Hepatocyte (in vitro differentiated cells): Measurements from ENCODE around the gene NOC2L.

Experiments used
- CTCF ChIP-seq: fragments of 200-600 bp; sonication (generic); IDR thresholded peaks from 2 replicates; pipeline ENCODE4 v1.5.1; 2016; ENCODE audit warnings: antibody characterized with exemption, mild to moderate bottlenecking; ENCODE audit not compliant: poor library complexity
- EZH2 ChIP-seq: fragments of 200-600 bp; sonication (generic); IDR thresholded peaks from 2 replicates; pipeline ENCODE4 v1.6.1; 2016; ENCODE audit warnings: antibody characterized with exemption, mild to moderate bottlenecking, borderline replicate concordance
- EZH2phosphoT487 ChIP-seq: fragments of 200-600 bp; sonication (generic); IDR thresholded peaks from one replicate; pipeline ENCODE4 v1.6.1; 2018; ENCODE audit warnings: antibody characterized with exemption, mild to moderate bottlenecking, low read depth, moderate library complexity; ENCODE audit not compliant: unreplicated experiment, severe bottlenecking

DNA sequence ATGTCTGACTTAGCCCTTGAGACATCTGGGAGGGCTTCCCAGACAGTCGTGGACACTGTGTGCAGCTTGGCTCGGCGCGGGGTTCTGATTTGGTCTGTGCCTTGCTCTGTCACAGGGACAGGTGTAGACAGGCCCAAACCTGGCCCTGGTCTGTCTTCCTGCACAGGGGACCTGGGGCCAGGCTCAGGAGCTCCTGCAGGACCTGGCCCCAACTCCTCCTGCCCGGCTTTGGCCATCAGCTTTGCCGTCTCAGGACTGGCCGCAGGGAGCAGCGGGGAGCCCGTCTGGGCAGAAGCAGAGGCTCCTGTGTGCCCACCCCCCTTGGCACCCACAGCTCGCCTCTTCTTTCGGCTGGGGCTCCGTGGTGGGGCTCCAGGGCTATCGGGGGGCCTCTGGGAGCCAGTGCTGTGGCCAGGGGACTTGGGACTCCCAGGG lies 21.1 kb upstream of the NOC2L start:
- TF ChIP-seq CTCF (no peak), EZH2 (no peak), EZH2phosphoT487 (no peak)
